Stimulated activated CD4-positive, alpha-beta T cell treated with anti-CD3 and anti-CD28 coated beads, Interleukin-4, amount 100 ng/mL, for 1 hour (primary cell): ENCODE data around the gene CACNA2D3.

Source experiments
- DNase-seq: peaks from one replicate; pipeline ENCODE4 v3.0.0-alpha.2; 2020

CACNA2D3 gene

GRCh38 chr3:54171951-54172350, 49.6 kb downstream of the CACNA2D3 start:
- no peak for DNase-seq

DNA sequence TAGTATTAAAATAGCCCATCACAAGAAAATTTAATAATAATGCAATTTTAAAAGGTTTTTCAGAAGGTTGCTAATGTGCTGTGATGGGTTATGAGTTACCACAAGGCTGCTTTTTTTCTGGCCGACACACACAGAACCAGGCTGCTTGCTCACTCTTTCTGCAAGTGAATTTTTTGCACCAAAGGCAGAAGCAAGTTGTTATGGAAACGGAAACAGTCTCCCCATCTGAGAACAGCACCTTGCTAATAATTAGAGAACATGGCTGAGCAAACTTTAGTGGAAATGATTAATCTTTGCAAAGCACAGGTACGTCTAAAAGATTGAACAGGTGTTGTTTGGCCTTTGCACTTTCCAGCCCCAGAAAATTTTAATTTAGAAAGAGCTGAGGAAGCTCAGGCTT, 51.0 kb downstream of the CACNA2D3 start:
- no peak for DNase-seq

DNA sequence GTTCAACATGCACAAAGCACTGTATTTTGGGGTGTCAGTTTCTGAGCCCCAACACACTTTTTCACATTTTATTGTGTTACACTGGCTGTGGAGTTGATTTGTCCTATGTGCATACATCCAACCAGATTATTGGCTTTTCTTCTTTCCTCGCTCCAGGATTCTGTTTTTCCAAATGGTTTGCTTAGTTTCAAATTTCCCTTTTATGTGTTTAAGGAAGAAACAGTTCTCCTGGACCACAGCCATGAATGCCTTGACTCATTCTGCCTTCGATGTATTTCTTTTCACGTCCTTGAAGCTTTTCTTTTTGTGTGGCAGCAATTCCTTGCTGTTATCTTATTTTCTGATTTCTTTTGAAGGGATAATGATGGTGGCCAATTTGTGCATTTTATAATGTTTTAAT, 53.8 kb downstream of the CACNA2D3 start:
- no peak for DNase-seq

GRCh38 chr3:54177816-54178215, 55.5 kb downstream of the CACNA2D3 start:
- no peak for DNase-seq

GRCh38 chr3:54178376-54178775, 56.0 kb downstream of the CACNA2D3 start:
- DNase-seq, result no peak

- DNase-seq, result no peak
Measured at GRCh38 chr3:54180921-54181320, 58.6 kb downstream of the CACNA2D3 start.

- DNase-seq, result no peak
Measured at GRCh38 chr3:54182242-54182641, 59.9 kb downstream of the CACNA2D3 start.

DNA sequence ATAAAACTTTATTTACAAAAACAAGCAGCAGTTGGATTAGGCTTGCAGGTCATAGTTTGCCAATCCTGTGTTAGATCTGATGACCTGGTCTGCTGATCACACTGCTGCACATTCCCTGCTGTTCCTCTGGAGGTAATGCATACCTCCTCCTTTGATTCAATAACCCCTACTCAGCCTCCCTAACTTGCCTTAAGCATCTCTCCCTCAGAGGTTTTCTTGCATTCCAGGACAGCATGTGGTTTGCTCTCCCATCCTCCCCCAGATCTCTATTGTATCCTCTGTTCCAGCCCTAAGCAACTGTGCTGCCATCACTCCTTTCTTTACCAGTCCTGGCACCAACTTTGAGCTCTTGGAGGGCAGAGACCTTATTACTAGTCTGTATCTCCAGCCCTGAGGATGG, 63.4 kb downstream of the CACNA2D3 start:
- no peak for DNase-seq

- no peak for DNase-seq
Measured at GRCh38 chr3:54188176-54188791, 65.9 kb downstream of the CACNA2D3 start.

DNA sequence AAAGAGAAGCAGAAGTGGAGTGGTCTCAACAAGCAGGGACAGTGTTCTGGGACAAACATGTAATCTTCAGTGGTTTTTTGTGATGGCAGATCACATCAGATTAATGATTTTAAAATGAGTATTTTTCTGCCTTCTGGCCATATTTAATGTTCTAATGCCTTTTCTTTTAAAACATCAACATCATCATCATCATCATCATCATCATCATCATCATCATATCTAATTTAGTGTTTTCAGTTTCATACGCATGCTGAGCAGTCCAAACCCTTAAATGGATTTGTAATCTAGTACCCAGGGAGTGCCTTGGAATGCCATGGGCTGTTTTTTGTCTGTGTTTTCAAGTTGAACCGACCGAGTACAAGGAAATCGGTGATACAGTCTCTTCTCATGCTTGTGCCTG, 68.9 kb downstream of the CACNA2D3 start:
- DNase-seq, result no peak

GRCh38 chr3:54192026-54192425, 69.7 kb downstream of the CACNA2D3 start:
- DNase-seq, result no peak

DNA sequence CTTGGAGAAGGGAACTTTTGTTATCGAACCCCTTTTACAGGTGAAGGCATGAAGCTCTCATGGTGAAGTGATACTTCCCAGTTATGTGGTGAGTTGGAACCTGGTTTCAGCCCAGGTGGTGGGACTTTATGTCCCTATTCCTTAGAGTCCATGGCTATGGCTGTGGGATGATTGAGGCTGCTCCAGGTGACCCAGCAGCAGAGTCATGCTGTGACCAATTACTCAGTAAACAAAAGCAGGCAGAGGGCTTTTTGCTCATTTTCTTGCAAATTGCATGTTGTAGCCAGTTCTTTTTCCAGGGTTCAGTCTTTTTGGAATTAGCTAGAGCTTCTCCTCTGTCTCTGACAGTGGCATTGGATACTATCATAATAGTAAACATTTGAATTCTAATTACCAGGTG, 70.7 kb downstream of the CACNA2D3 start:
- no peak for DNase-seq

DNA sequence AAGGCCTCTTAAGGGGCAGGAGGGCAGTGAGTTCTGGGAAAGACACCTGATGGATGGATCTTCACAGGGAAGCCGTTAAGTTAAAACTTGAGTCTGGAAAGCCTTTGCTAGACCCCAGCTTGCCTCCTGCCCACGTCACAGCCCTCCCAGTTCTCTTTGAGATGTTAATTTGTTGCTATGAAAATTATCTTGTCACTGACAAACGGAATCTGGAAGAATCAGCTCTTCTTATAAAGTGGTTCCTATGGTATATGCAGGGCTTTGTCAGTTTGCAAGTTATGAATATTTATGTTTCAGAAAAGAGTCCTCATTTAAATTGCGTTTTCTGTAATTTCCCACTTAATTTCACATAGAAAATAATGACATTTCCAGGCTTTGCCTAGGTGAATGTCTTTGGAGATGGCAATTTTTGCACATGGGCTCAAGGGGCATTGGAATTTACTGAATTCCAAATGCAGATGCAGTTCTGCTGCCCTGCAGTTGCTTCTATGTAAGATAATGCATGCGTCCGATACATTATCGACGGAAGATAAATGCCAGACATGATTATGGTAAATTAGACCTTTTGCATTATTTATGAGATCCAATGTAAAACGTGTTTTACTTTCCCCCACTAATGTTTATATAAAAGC, 74.1 kb downstream of the CACNA2D3 start:
- DNase-seq, result no peak

DNA sequence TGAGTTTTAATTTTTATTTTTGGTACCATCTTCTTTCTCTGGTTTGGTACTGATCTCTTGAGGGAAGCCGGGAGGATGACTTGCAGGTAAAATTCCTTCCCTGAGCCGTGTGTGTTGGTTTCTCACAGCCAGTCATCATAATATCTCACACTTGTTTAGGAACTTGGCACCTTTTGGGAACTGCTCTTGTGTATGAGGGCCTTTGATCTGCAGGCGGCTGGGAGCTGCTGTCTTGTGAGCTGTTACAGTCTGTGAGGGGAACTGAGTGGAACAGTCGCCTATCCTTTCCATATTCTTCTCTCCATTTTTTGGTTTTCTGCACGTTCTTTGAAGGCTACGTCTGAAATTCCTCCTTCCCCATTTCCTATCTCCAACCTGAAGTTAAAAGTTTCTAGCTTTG, 75.2 kb downstream of the CACNA2D3 start:
- DNase-seq, result no peak

GRCh38 chr3:54198556-54198955, 76.2 kb downstream of the CACNA2D3 start:
- no peak for DNase-seq

- no peak for DNase-seq
Measured at GRCh38 chr3:54202054-54202453, 79.7 kb downstream of the CACNA2D3 start.

GRCh38 chr3:54202651-54203248, 80.4 kb downstream of the CACNA2D3 start:
- no peak for DNase-seq

GRCh38 chr3:54206874-54207273, 84.5 kb downstream of the CACNA2D3 start:
- no peak for DNase-seq

DNA sequence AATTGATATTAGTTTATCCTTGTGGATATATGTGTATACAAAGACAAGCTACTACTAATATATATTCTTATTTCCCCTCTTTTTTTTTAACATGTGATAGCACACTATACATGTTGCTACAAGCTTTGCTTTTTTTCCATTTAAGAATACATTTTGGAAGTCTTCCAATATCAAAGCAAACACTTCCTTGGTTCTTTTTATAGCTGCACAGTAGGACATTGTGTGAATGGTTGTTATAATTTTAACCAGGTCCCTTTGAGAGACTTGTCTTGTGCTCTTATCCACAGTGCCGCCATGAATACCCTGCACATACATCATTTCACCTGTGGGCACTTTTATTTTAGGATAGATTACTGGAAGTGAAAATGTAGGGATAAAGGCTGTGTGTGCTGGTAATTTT, 88.7 kb downstream of the CACNA2D3 start:
- DNase-seq, result no peak

DNA sequence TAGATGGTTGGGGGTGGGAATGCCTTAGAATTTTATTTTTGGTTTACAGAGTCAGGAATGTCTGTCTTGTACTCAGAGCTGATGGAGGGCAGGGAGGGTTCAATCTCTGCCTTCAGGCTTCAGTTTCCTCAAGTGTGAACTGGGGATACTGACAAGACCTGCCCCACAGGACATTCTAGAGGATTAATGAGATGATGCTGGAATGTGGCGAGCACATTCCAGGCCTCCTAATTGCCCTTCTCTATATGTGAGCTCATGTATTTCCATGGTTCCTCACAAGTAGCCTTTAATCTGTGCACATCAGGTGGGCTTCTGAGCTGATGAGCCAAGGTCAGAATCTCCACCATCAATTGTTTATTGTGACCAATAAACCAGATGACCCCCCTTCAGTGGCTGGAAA, 90.4 kb downstream of the CACNA2D3 start:
- no peak for DNase-seq

GRCh38 chr3:54213907-54214306, 91.6 kb downstream of the CACNA2D3 start:
- no peak for DNase-seq

DNA sequence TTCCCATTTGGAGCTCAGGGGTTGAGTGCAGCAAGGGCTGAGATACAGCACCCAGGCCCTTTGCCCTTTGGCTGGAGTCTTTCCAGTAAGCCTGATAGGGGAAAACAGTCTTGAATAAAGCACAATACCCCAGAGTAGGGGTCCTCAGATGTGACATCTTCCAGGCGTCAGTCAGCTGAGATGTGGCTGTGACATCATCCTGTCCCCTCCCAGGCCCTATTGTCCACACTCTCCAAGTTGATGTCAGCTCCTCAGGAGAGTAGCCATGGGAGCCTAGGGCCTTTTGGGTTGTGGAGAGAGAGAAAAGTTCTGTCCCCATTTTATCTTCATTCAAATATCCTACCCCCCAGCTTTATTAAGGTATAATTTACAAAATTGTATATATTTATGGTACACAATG, 92.5 kb downstream of the CACNA2D3 start:
- no peak for DNase-seq

GRCh38 chr3:54215521-54215920, 93.2 kb downstream of the CACNA2D3 start:
- no peak for DNase-seq

GRCh38 chr3:54217828-54218227, 95.5 kb downstream of the CACNA2D3 start:
- DNase-seq, result no peak

- no peak for DNase-seq
Measured at GRCh38 chr3:54222316-54222715, 100.0 kb downstream of the CACNA2D3 start.
